Right hindlimb (tissue), 1 donor: ENCODE data around the gene NEO1.

Source experiments
- DNase-seq: peaks from one replicate; pipeline ENCODE4 v3.0.0-alpha.2; 2018

The NEO1 gene

GRCh38 chr15:73227433-73228056, 175.3 kb downstream of the NEO1 start:
- DNase-seq, result no peak

GRCh38 chr15:73228128-73228646, 175.9 kb downstream of the NEO1 start:
- no peak for DNase-seq

GRCh38 chr15:73231661-73232419, 179.6 kb downstream of the NEO1 start:
- DNase-seq, result no peak

- no peak for DNase-seq
These were observed 180.5 kb downstream of the NEO1 start for GRCh38 chr15:73232776-73233175.

- no peak for DNase-seq
These were observed 181.4 kb downstream of the NEO1 start for GRCh38 chr15:73233623-73234022.

GRCh38 chr15:73237910-73238309, 185.6 kb downstream of the NEO1 start:
- DNase-seq, result no peak

- no peak for DNase-seq
These were observed 187.4 kb downstream of the NEO1 start for GRCh38 chr15:73239564-73240215.

- DNase-seq, result peak; percentile 73
These were observed 188.7 kb downstream of the NEO1 start for GRCh38 chr15:73240866-73241499.

- no peak for DNase-seq
These were observed 192.1 kb downstream of the NEO1 start for GRCh38 chr15:73244333-73244732.

- no peak for DNase-seq
These were observed 194.2 kb downstream of the NEO1 start for GRCh38 chr15:73246439-73246838.

- DNase-seq, result no peak
These were observed 194.6 kb downstream of the NEO1 start for GRCh38 chr15:73246898-73247297.

- no peak for DNase-seq
These were observed 195.1 kb downstream of the NEO1 start for GRCh38 chr15:73247331-73247730.

GRCh38 chr15:73249499-73249898, 197.2 kb downstream of the NEO1 start:
- no peak for DNase-seq

- no peak for DNase-seq
These were observed 202.3 kb downstream of the NEO1 start for GRCh38 chr15:73254598-73254997.

- DNase-seq, result no peak
These were observed 206.2 kb downstream of the NEO1 start for GRCh38 chr15:73258271-73259108.

GRCh38 chr15:73264881-73265280, 212.6 kb downstream of the NEO1 start:
- DNase-seq, result no peak

GRCh38 chr15:73265536-73266153, 213.4 kb downstream of the NEO1 start:
- DNase-seq, result peak; percentile 65

- DNase-seq, result no peak
These were observed 216.2 kb downstream of the NEO1 start for GRCh38 chr15:73268457-73268856.

- DNase-seq, result no peak
These were observed 218.3 kb downstream of the NEO1 start for GRCh38 chr15:73270366-73271097.

- DNase-seq, result no peak
These were observed 221.1 kb downstream of the NEO1 start for GRCh38 chr15:73273181-73274002.
